ENCODE results near the gene KLHL10.

Gene KLHL10

DNA sequence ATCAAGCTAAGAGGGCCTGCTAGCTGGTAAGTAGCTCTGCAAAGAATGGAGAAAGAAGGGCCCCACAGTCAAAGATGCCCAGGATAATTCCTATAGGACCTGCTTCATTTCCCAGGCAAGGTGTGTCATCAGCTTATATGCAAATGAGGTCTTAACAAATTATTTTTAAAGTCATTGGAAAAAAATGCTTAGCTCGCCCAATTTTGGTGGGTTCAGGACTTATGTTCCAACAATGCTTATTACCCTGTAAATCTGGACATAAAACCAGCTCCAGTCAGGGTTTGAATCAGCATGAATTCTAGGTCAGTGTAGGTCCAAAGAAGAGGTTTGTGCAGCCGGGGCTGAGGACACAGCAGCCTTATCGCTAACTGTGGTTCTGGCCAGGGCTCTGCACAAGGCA is 55.8 kb downstream of the KLHL10 start:
- H3K9me3 ChIP-seq (ENCODE audit: insufficient read depth, low read depth, low read length): peaks cover 1% of the 10 kb centered on the region
- H3K23ac ChIP-seq (ENCODE audit: low read length): no peak overlapping the region
- H3K4me1 ChIP-seq (ENCODE audit: control insufficient read depth in 1 of 2, insufficient read depth in 2 of 2, low read length in 2 of 2): peaks cover 0 to 13% of the 10 kb centered on the region in 2 experiments
- H3K79me2 ChIP-seq (ENCODE audit: control insufficient read depth, insufficient read depth, low read length, poor library complexity): no peaks in the 10 kb centered on the region
- no peaks in the 10 kb centered on the region for H3K79me1 ChIP-seq (ENCODE audit: low read length)
- H3K27ac ChIP-seq (ENCODE audit: low read depth, low read length): no peak overlapping the region
- H3K4me2 ChIP-seq (ENCODE audit: low read length): no peak overlapping the region
- H3K36me3 ChIP-seq (ENCODE audit: control insufficient read depth in 1 of 2, insufficient read depth in 2 of 2, low read length in 2 of 2): peaks cover 75 to 82% of the 10 kb centered on the region in 2 experiments
- no peak for DNase-seq
- no peak overlapping the region for H4K12ac ChIP-seq (ENCODE audit: low read depth, low read length)
- H4K91ac ChIP-seq (ENCODE audit: low read depth, low read length): no peak overlapping the region
- WGBS (ENCODE audit: extremely low coverage, insufficient coverage, insufficient read length): no CpG with 5 or more reads among the region's 3 CpGs
- H3K4me3 ChIP-seq (ENCODE audit: low read depth, low read length): no peak overlapping the region
- no peak overlapping the region for H2BK12ac ChIP-seq (ENCODE audit: low read length)
- H3K9ac ChIP-seq (ENCODE audit: low read length): no peak overlapping the region
- no peak overlapping the region for H3K18ac ChIP-seq (ENCODE audit: low read length)
- H2AFZ ChIP-seq (ENCODE audit: insufficient read depth, low read length, poor library complexity): no peak overlapping the region
- H2BK120ac ChIP-seq (ENCODE audit: insufficient read depth, low read length, poor library complexity): no peak overlapping the region
- H3K4ac ChIP-seq (ENCODE audit: low read depth, low read length): no peak overlapping the region
- no peak overlapping the region for H3K14ac ChIP-seq (ENCODE audit: low read length)
- no peak overlapping the region for H4K8ac ChIP-seq (ENCODE audit: low read depth, low read length)
- H2AK5ac ChIP-seq (ENCODE audit: low read length): no peak overlapping the region
- H3K27me3 ChIP-seq (ENCODE audit: insufficient read depth, low read length): no peaks in the 10 kb centered on the region
- H2BK5ac ChIP-seq (ENCODE audit: low read depth, low read length, poor library complexity): no peak overlapping the region

DNA sequence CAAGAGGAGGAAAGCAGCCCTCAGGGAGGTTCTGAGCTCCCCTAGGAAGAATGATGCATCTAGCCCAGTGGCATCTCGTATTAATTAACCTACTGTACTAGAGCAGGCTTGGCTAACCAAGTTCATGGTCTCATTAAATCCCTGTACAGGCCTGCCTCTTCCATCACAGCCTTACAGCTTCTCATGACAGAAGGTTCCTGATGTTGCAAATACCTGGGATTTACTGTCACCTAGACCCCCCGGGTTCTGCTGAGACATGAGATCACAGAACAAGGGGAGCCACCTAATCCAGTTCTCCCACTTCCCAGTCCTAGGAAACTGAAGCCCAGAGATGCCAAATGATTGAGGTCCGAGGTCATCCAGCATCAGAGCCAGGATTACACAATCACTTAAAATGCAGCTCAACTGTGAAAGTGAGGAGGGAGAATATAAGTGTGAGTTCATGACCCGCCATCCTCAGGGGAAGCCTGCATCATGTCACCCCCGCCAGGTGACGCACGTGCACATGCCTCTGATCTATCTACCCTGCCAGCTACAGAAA is 57.2 kb downstream of the KLHL10 start:
- no CpG with 5 or more reads among the region's 7 CpGs for WGBS (ENCODE audit: extremely low coverage, insufficient coverage, insufficient read length)
- H3K18ac ChIP-seq (ENCODE audit: low read length): no peak overlapping the region

DNA sequence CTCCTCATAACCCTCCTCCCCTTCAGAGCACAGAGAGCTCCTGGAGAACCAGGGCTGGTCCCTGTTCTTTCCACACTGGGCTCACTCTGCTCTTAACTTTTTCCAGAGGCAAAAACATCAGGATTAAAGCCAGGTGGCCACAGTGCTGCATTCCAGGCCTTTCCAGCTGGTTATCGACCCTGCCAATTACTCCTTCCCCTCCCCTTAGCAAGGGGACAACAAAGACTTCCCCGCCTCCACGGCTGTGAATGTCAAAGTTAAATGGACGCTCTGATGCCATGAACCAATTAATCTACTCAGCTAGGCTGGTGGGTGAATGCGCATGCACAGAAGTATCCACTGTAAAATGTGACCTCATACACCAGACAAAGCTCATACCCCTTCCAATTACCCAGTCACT is 58.0 kb downstream of the KLHL10 start:
- no peaks in the 10 kb centered on the region for H3K79me1 ChIP-seq (ENCODE audit: low read length)
- H2BK5ac ChIP-seq (ENCODE audit: low read depth, low read length, poor library complexity): no peak overlapping the region
- H3K18ac ChIP-seq (ENCODE audit: low read length): no peak overlapping the region
- H4K91ac ChIP-seq (ENCODE audit: low read depth, low read length): no peak overlapping the region
- no peak overlapping the region for H3K4ac ChIP-seq (ENCODE audit: low read depth, low read length)
- H3K14ac ChIP-seq (ENCODE audit: low read length): no peak overlapping the region
- H3K79me2 ChIP-seq (ENCODE audit: control insufficient read depth, insufficient read depth, low read length, poor library complexity): no peaks in the 10 kb centered on the region
- no peak overlapping the region for H4K12ac ChIP-seq (ENCODE audit: low read depth, low read length)
- H2BK12ac ChIP-seq (ENCODE audit: low read length): no peak overlapping the region
- H3K9me3 ChIP-seq (ENCODE audit: insufficient read depth, low read depth, low read length): peaks cover 1% of the 10 kb centered on the region
- H3K27ac ChIP-seq (ENCODE audit: low read depth, low read length): peak overlapping the region; percentile 48
- H2BK120ac ChIP-seq (ENCODE audit: insufficient read depth, low read length, poor library complexity): no peak overlapping the region
- H3K23ac ChIP-seq (ENCODE audit: low read length): no peak overlapping the region
- peak overlapping the region; percentile 8 for H3K4me2 ChIP-seq (ENCODE audit: low read length)
- no peaks in the 10 kb centered on the region for H3K27me3 ChIP-seq (ENCODE audit: insufficient read depth, low read length)
- peak overlapping the region; percentile 18 for H3K9ac ChIP-seq (ENCODE audit: low read length)
- WGBS (ENCODE audit: extremely low coverage, insufficient coverage, insufficient read length): no CpG with 5 or more reads among the region's 5 CpGs
- H2AK5ac ChIP-seq (ENCODE audit: low read length): no peak overlapping the region
- peaks cover 82 to 87% of the 10 kb centered on the region in 2 experiments for H3K36me3 ChIP-seq (ENCODE audit: control insufficient read depth in 1 of 2, insufficient read depth in 2 of 2, low read length in 2 of 2)
- H2AFZ ChIP-seq (ENCODE audit: insufficient read depth, low read length, poor library complexity): no peak overlapping the region
- peaks cover 0 to 13% of the 10 kb centered on the region in 2 experiments for H3K4me1 ChIP-seq (ENCODE audit: control insufficient read depth in 1 of 2, insufficient read depth in 2 of 2, low read length in 2 of 2)
- H4K8ac ChIP-seq (ENCODE audit: low read depth, low read length): no peak overlapping the region
- H3K4me3 ChIP-seq (ENCODE audit: low read depth, low read length): no peak overlapping the region
- no peak for DNase-seq

More for the DNA sequence above, 57.2 kb downstream of the KLHL10 start:
- Histone ChIP-seq H3K9me3 (ENCODE audit: insufficient read depth, low read depth, low read length) (peaks cover 1% of the 10 kb centered on the region), H2BK5ac (ENCODE audit: low read depth, low read length, poor library complexity) (no peak overlapping the region), H4K12ac (ENCODE audit: low read depth, low read length) (no peak overlapping the region), H3K4me1 (ENCODE audit: control insufficient read depth in 1 of 2, insufficient read depth in 2 of 2, low read length in 2 of 2) (peaks cover 0 to 13% of the 10 kb centered on the region in 2 experiments), H2BK12ac (ENCODE audit: low read length) (no peak overlapping the region), H3K4me2 (ENCODE audit: low read length) (peak overlapping the region; percentile 8), H3K4me3 (ENCODE audit: low read depth, low read length) (no peak overlapping the region), H3K27me3 (ENCODE audit: insufficient read depth, low read length) (no peaks in the 10 kb centered on the region), H2AK5ac (ENCODE audit: low read length) (no peak overlapping the region), H4K91ac (ENCODE audit: low read depth, low read length) (no peak overlapping the region), H2AFZ (ENCODE audit: insufficient read depth, low read length, poor library complexity) (no peak overlapping the region), H3K79me2 (ENCODE audit: control insufficient read depth, insufficient read depth, low read length, poor library complexity) (no peaks in the 10 kb centered on the region), H3K23ac (ENCODE audit: low read length) (no peak overlapping the region), H3K79me1 (ENCODE audit: low read length) (no peaks in the 10 kb centered on the region), H3K27ac (ENCODE audit: low read depth, low read length) (no peak overlapping the region), H3K4ac (ENCODE audit: low read depth, low read length) (no peak overlapping the region), H3K36me3 (ENCODE audit: control insufficient read depth in 1 of 2, insufficient read depth in 2 of 2, low read length in 2 of 2) (peaks cover 76 to 84% of the 10 kb centered on the region in 2 experiments), H3K14ac (ENCODE audit: low read length) (no peak overlapping the region), H2BK120ac (ENCODE audit: insufficient read depth, low read length, poor library complexity) (no peak overlapping the region), H4K8ac (ENCODE audit: low read depth, low read length) (no peak overlapping the region), H3K9ac (ENCODE audit: low read length) (no peak overlapping the region)
- peak; percentile 97 to 98 for DNase-seq

DNA sequence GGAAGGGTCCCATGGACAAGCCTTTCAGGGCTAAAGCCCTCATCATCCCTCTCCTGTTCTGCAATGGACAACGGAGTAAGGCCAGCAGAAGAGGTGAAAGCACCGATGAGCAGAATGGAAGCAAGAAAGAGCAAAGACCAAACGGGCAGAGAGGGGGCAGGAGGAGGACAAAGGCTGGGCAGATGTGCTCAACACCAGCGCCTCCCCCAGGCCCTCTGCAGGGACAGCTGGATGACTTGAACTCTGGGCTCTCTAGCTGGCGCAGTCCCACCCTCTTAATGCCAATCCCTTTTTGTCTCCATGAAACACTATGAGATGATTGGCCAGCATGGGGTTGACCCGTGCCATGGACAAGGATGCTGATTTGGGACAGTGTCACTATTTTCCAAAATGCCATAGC is 59.1 kb downstream of the KLHL10 start:
- Histone ChIP-seq H3K79me2 (ENCODE audit: control insufficient read depth, insufficient read depth, low read length, poor library complexity) (no peaks in the 10 kb centered on the region), H2BK120ac (ENCODE audit: insufficient read depth, low read length, poor library complexity) (no peak overlapping the region), H3K27ac (ENCODE audit: low read depth, low read length) (no peak overlapping the region), H3K4me2 (ENCODE audit: low read length) (no peak overlapping the region), H3K9me3 (ENCODE audit: insufficient read depth, low read depth, low read length) (peaks cover 1% of the 10 kb centered on the region), H2AK5ac (ENCODE audit: low read length) (no peak overlapping the region), H2AFZ (ENCODE audit: insufficient read depth, low read length, poor library complexity) (no peak overlapping the region), H3K9ac (ENCODE audit: low read length) (no peak overlapping the region), H2BK5ac (ENCODE audit: low read depth, low read length, poor library complexity) (no peak overlapping the region), H4K8ac (ENCODE audit: low read depth, low read length) (no peak overlapping the region), H3K36me3 (ENCODE audit: control insufficient read depth in 1 of 2, insufficient read depth in 2 of 2, low read length in 2 of 2) (peaks cover 85 to 87% of the 10 kb centered on the region in 2 experiments), H3K4me1 (ENCODE audit: control insufficient read depth in 1 of 2, insufficient read depth in 2 of 2, low read length in 2 of 2) (peaks cover 0 to 13% of the 10 kb centered on the region in 2 experiments), H3K4ac (ENCODE audit: low read depth, low read length) (no peak overlapping the region), H3K4me3 (ENCODE audit: low read depth, low read length) (no peak overlapping the region), H3K14ac (ENCODE audit: low read length) (no peak overlapping the region), H3K23ac (ENCODE audit: low read length) (no peak overlapping the region), H4K91ac (ENCODE audit: low read depth, low read length) (no peak overlapping the region), H2BK12ac (ENCODE audit: low read length) (no peak overlapping the region), H3K18ac (ENCODE audit: low read length) (no peak overlapping the region), H3K79me1 (ENCODE audit: low read length) (no peaks in the 10 kb centered on the region), H3K27me3 (ENCODE audit: insufficient read depth, low read length) (no peaks in the 10 kb centered on the region), H4K12ac (ENCODE audit: low read depth, low read length) (no peak overlapping the region)
- no peak for DNase-seq
- no CpG with 5 or more reads among the region's 6 CpGs for WGBS (ENCODE audit: extremely low coverage, insufficient coverage, insufficient read length)
